B cell (primary cell): ENCODE results near the gene AFF1. TPM values are rescaled to one million over a fixed set of nuclear protein-coding genes. Genes with fewer than 3 reads are reported as not detected.

Experiments used
- ATAC-seq: fragments of 200-7000 bp; cut with Tn5 transposase; one replicate; pipeline ENCODE4 v1.10.0; 2021; ENCODE audit warnings: low read depth, mild to moderate bottlenecking, moderate number of reproducible peaks, moderate library complexity
- CTCF ChIA-PET: fragments of 350-600 bp; sonication (Branson Sonifier 250); formaldehyde crosslinking; loops from one replicate; lab custom pipeline; 2021; ENCODE audit warnings: antibody characterized with exemption, inconsistent platforms; lab: Charles Lee
- POLR2A ChIA-PET: fragments of 350-600 bp; sonication (Branson Sonifier 250); formaldehyde crosslinking; loops from one replicate; lab custom pipeline; 2021; ENCODE audit warnings: antibody characterized with exemption; lab: Charles Lee
- DNase-seq: peaks from one replicate; pipeline ENCODE4 v3.0.0; 2013
- H2AFZ ChIP-seq: 2 replicates; pipeline ENCODE4 v1.6.1; 2012; ENCODE audit warnings: mild to moderate bottlenecking, low read depth, low read length; ENCODE audit not compliant: insufficient read depth, poor library complexity, severe bottlenecking
- H3K27ac ChIP-seq, 2 donors: 1 replicate in 1 of 2; 2 replicates in 1 of 2; pipeline ENCODE4 v1.5.1; 2012 to 2013; ENCODE audit warnings: low read length in 2 of 2, mild to moderate bottlenecking in 2 of 2, moderate library complexity in 1 of 2
- H3K27me3 ChIP-seq, 4 experiments: fragments of 200-600 bp in 1 of 4; sonication (generic) in 1 of 4; replicated peaks in 1 of 4; 1 replicate in 2 of 4; 2 replicates in 2 of 4; pipeline versions ENCODE4 v1.6.1 to v1.7.0; 2013 to 2016; ENCODE audit warnings: low read length in 3 of 4, mild to moderate bottlenecking in 2 of 4, mixed read lengths in 1 of 4, moderate library complexity in 1 of 4; ENCODE audit not compliant: insufficient read depth in 4 of 4, control insufficient read depth in 3 of 4; ENCODE audit errors: control extremely low read depth in 1 of 4
- H3K36me3 ChIP-seq, 2 experiments: replicated peaks in 1 of 2; 1 replicate in 1 of 2; 2 replicates in 1 of 2; pipeline versions ENCODE4 v1.6.1 to v1.7.1; 2013; ENCODE audit warnings: low read length in 1 of 2; ENCODE audit not compliant: insufficient read depth in 2 of 2, control insufficient read depth in 1 of 2; ENCODE audit errors: control extremely low read depth in 1 of 2, extremely low read depth in 1 of 2
- H3K4me1 ChIP-seq, 2 donors: fragments of 200-600 bp in 1 of 2; sonication (generic) in 1 of 2; 1 replicate in 1 of 2; 2 replicates in 1 of 2; pipeline versions ENCODE4 v1.5.1 to v1.6.1; 2013 to 2017; ENCODE audit warnings: low read length in 2 of 2; ENCODE audit not compliant: control insufficient read depth in 2 of 2, insufficient read depth in 2 of 2
- H3K4me2 ChIP-seq: replicated peaks from 2 replicates; pipeline ENCODE3; 2012; ENCODE audit warnings: mild to moderate bottlenecking, low read depth, low read length; ENCODE audit not compliant: poor library complexity, severe bottlenecking
- H3K4me3 ChIP-seq, 5 experiments: fragments of 200-600 bp in 1 of 5; sonication (generic) in 1 of 5; 1 replicate in 3 of 5; 2 replicates in 2 of 5; pipeline versions ENCODE4 v1.5.1 to v1.7.0; 2011 to 2016; ENCODE audit warnings: low read length in 4 of 5, mild to moderate bottlenecking in 4 of 5, low read depth in 2 of 5, control low read depth in 1 of 5, moderate library complexity in 1 of 5; ENCODE audit not compliant: insufficient read depth in 1 of 5; ENCODE audit errors: control extremely low read depth in 1 of 5, extremely low read depth in 1 of 5
- H3K79me2 ChIP-seq: fragments of 200-600 bp; sonication (generic); one replicate; pipeline ENCODE4 v1.6.0; 2016; ENCODE audit warnings: low read length; ENCODE audit not compliant: control insufficient read depth, insufficient read depth
- H3K9ac ChIP-seq: fragments of 200-600 bp; sonication (generic); 2 replicates; pipeline ENCODE4 v1.6.1; 2017; ENCODE audit warnings: mild to moderate bottlenecking, low read length, moderate library complexity
- H3K9me3 ChIP-seq, 3 donors: one replicate each; pipeline versions ENCODE4 v1.6.1 to v1.7.1; 2013; ENCODE audit warnings: low read length in 2 of 3; ENCODE audit not compliant: control insufficient read depth in 2 of 3, insufficient read depth in 1 of 3; ENCODE audit errors: control extremely low read depth in 1 of 3
- H4K20me1 ChIP-seq: 2 replicates; pipeline ENCODE4 v1.6.0; 2012; ENCODE audit warnings: mild to moderate bottlenecking, low read length; ENCODE audit not compliant: insufficient read depth, control insufficient read depth, poor library complexity, severe bottlenecking
- H3K27ac Mint-ChIP-seq: one replicate; pipeline ENCODE4 v1.8.0; 2021; ENCODE audit warnings: mixed read lengths
- H3K27me3 Mint-ChIP-seq: one replicate; pipeline ENCODE4 v1.8.0; 2021; ENCODE audit warnings: mixed read lengths
- H3K4me1 Mint-ChIP-seq: one replicate; pipeline ENCODE4 v1.8.0; 2021; ENCODE audit warnings: mixed read lengths
- H3K4me3 Mint-ChIP-seq: one replicate; pipeline ENCODE4 v1.8.0; 2021; ENCODE audit warnings: mixed read lengths
- H3K9me3 Mint-ChIP-seq: one replicate; pipeline ENCODE4 v1.8.0; 2022; ENCODE audit warnings: mixed read lengths; ENCODE audit not compliant: insufficient read depth
- CTCF ChIP-seq: fragments of 200-600 bp; IDR thresholded peaks from one replicate; pipeline ENCODE4 v1.8.0; 2022; ENCODE audit warnings: antibody characterized with exemption, mild to moderate bottlenecking
- EZH2 ChIP-seq: IDR thresholded peaks from 2 replicates; pipeline ENCODE4 v1.6.1; 2012; ENCODE audit warnings: borderline replicate concordance, low read depth, mild to moderate bottlenecking, moderate library complexity, low read length; ENCODE audit not compliant: insufficient read depth, poor library complexity, severe bottlenecking
- WGBS: methylation state at CpG from one replicate; pipeline ENCODE4 v1.1.5; 2013; ENCODE audit warnings: missing lambda C conversion rate; ENCODE audit not compliant: insufficient coverage; 5-methylcytosine and 5-hydroxymethylcytosine counted together
- intact Hi-C: fragments of 100-400 bp; cut with micrococcal nuclease; formaldehyde crosslinking; loops from one replicate; pipeline ENCODE4 v1.10.0; 2022
- polyA plus RNA-seq: library from polyadenylated mRNA; depleted of rRNA; stranded (reverse); fragments of >200 nt; gene quantifications from 2 replicates; pipeline ENCODE4 v1.2.3, GENCODE V29; 2012
- total RNA-seq, 2 donors: library from RNA; stranded (reverse); fragments of 120-200 nt in 1 of 2; gene quantifications; 1 replicate in 1 of 2; 2 replicates in 1 of 2; pipeline versions ENCODE4 v1.2.3 to v1.2.4, GENCODE V29; 2013 to 2022

Gene AFF1
- total and polyA plus RNA-seq, 2 donors (not counting 1 experiment from before 2014, with no cell fraction given) = 15.3 to 135 TPM

DNA sequence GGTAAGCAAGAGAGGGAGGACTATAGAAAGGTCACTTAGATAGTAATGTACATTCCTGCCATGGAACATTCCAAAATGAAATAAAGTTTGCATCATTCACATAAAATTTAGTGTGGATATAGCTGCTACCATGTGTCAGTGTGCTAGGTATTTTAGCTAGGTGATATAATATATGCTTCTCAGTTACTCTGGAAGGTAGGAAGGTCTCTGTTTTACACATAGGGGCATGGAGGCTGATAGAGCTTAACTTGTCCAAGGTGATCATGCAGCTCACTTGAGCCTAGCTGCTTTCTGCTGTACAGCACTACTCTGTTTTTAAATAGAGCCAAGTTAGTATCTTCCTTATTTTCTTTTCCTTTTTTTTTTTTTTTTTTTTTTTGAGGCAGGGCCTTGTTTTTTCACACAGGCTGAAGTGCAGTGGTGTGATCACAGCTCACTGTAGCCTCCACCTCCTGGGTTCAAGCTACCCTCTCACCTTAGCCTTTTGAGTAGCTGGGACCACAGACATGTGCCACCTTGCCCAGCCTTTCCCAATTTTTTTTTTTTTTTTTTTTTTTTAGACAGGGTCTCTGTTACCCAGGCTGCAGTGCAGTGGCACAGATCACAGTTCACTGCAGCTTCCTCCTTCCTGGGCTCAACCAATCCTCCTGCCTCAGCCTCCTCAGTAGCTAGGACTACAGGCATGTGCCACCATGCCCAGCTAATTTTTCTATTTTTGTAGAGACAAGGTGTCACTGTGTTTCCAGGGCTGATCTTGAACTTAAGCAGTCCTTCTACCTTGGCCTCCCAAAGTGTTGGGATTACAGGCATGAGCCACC lies 10.4 kb downstream of the AFF1 start:
- Mint-ChIP-seq H3K27ac (no peak overlapping the region), H3K27me3 (no peaks in the 10 kb centered on the region), H3K4me3 (no peak overlapping the region), H3K9me3 (no peaks in the 10 kb centered on the region), H3K4me1 (peaks cover 50% of the 10 kb centered on the region)
- DNase-seq (no peak), ATAC-seq (no peak)
- Histone ChIP-seq H3K9ac (no peak overlapping the region), H3K36me3 (peaks cover 0 to 4% of the 10 kb centered on the region in 2 experiments), H4K20me1 (peaks cover 37% of the 10 kb centered on the region), H3K79me2 (peaks cover 83% of the 10 kb centered on the region), H3K9me3 (no peaks in the 10 kb centered on the region), H3K4me3 (no peak overlapping the region), H3K27me3 (no peaks in the 10 kb centered on the region), H3K4me1 (peaks cover 31 to 50% of the 10 kb centered on the region in 2 donors), H2AFZ (no peak overlapping the region), H3K27ac (no peak overlapping the region), H3K4me2 (peak overlapping the region; percentile 4)
- no peak for TF ChIP-seq CTCF
- no peak for TF ChIP-seq EZH2
- ChIA-PET CTCF (interaction anchor here (0.9 to 2.0 kb wide), 6 partner anchors 10 to 149 kb away, joined by 3 to 10 read pairs (median 5); partner anchors contain the start of gene AFF1), POLR2A (interaction anchor here (0.7 to 1.1 kb wide), 4 partner anchors 48 to 64 kb away, joined by 4 to 7 read pairs (median 4); no protein-coding TSS in a partner anchor)
- intact Hi-C loops = no loop called here

DNA sequence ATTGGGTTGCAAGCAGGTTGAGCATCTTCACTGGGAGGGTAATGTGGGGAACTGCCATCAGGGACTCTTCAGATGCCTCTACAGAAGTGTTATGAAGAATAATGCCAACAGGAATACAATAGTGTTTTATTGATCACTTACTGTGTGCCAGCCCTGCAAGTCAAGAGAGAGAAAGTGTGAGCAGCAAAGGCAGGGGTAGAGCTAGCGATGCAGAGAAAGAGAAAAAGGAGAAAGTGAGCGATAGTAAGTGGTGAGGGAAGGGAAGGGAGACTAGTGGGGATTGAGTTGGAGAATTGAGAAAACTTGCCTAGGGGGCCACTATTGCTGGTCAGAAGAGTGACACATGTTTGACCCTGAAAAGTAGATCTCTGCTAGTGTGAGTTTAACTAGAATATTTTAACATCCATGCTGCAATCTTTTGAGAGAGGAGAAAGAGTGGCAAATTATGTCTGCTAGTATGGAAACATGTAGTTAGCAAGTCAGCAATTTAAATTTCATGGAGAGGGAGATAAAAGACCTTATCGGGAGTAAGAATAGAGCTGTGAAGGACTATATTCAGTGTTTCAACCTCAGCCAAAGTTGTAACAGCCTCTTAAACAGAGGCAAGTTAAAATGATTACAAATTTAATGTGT lies 12.2 kb downstream of the AFF1 start:
- ATAC-seq = no peak
- no peak overlapping the region for H2AFZ ChIP-seq
- no peaks in the 10 kb centered on the region for H3K27me3 Mint-ChIP-seq
- intact Hi-C loops = no loop called here
- no peaks in the 10 kb centered on the region for H3K27me3 ChIP-seq
- no peak overlapping the region for H3K27ac ChIP-seq
- H3K9me3 Mint-ChIP-seq = no peaks in the 10 kb centered on the region
- 86% methylated on average over 2 of the region's 3 CpGs for WGBS
- ChIA-PET CTCF (no interaction called here), POLR2A (no interaction called here)
- H3K4me2 ChIP-seq = no peak overlapping the region
- H3K4me3 ChIP-seq = no peak overlapping the region
- TF ChIP-seq EZH2 = no peak
- TF ChIP-seq CTCF = no peak
- H3K4me1 Mint-ChIP-seq = peaks cover 50% of the 10 kb centered on the region
- H3K79me2 ChIP-seq = peaks cover 75% of the 10 kb centered on the region
- peaks cover 0 to 4% of the 10 kb centered on the region in 2 experiments for H3K36me3 ChIP-seq
- H3K4me3 Mint-ChIP-seq = no peak overlapping the region
- peaks cover 20 to 41% of the 10 kb centered on the region in 2 donors for H3K4me1 ChIP-seq
- H3K9me3 ChIP-seq = no peaks in the 10 kb centered on the region
- H3K27ac Mint-ChIP-seq = no peak overlapping the region
- peaks cover 39% of the 10 kb centered on the region for H4K20me1 ChIP-seq
- DNase-seq = no peak
- no peak overlapping the region for H3K9ac ChIP-seq
